ENCODE results near the gene PRR13.

DNA sequence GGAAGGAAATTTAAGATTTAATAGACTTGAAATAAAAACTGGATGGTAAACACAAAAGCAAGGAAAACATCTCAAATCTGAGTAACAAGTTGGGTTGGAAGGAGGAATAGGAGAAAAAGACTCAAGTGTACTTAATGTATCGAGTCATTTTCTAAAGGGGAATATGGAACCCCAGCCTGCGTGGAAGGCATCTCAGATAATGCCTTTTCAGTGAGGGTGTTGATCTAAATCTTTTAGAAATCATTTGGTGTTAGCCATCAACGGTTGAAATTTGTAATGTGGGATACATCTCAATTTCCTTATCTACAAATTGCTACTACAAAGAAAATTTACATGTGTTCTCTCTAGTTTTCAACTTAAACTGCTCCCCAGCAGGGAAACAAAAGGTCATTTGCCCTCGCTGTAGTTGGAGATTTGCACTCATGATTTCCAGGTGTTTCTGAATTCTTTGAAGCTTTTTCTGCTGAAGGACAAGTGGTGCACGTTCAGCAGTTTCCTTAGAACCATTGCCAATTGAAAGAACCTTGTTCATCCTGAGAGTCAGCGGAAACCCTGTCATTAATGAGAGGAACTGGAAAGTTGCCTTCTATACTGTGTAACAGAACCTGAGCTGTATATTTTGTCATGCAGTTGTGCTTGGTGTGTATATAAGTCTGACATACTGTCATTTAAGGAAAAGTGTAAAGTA, 12.6 kb downstream of the PRR13 start:
- TF ChIP-seq, protein P1, sequence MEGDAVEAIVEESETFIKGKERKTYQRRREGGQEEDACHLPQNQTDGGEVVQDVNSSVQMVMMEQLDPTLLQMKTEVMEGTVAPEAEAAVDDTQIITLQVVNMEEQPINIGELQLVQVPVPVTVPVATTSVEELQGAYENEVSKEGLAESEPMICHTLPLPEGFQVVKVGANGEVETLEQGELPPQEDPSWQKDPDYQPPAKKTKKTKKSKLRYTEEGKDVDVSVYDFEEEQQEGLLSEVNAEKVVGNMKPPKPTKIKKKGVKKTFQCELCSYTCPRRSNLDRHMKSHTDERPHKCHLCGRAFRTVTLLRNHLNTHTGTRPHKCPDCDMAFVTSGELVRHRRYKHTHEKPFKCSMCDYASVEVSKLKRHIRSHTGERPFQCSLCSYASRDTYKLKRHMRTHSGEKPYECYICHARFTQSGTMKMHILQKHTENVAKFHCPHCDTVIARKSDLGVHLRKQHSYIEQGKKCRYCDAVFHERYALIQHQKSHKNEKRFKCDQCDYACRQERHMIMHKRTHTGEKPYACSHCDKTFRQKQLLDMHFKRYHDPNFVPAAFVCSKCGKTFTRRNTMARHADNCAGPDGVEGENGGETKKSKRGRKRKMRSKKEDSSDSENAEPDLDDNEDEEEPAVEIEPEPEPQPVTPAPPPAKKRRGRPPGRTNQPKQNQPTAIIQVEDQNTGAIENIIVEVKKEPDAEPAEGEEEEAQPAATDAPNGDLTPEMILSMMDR (IDR thresholded peaks at IDR 0.05), result no peak
- no peak for TF ChIP-seq POLR2A (IDR thresholded peaks at IDR 0.05)

All from adrenal gland (tissue), 5 donors.